ENCODE measurements around the gene RTL1. TPM values are rescaled to one million over a fixed set of nuclear protein-coding genes. Genes with fewer than 3 reads are reported as not detected.

The RTL1 gene
- total and polyA plus RNA-seq, 2 of the 13 experiments (the other 11 are each of a cell fraction or from before 2014, with no cell fraction given): not detected

DNA sequence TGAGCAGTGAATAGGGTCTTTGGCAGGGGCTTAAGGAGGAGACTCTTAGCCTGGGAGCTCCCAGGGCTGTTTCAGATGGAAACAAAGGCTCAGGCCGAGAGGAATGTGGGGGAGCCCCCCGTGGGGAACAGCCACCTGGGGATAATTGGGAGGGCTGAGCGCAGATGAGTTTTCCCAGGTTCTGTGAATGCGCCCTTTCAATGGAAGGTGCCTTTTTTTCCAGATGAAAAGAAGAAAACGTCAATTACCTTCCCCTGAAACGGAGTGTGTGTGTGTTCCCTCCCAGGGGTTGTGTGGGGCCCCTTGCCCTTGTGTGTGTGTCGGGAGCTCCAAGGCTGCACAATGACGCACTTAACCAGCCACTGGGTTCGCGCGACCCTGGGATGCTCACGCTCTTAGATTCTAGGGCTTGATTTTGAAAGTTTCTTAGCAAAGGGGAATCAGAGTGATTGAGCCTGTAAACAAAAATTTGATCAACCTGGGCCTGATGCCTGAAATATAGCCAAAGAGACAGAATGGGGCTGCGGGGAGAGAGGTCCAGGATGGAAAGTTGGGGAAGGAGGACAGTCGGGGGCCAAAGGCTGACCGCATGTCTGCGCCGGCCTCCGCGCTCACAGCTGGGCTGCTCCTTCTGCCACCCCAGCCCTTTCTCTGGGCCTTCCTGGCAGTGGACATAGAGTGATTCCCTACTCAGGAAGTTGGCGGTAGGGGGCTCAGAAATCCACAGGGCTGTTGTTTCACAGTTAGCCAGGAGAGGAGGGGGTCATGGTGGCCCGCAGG, 63.0 kb downstream of the RTL1 start:
- 0 out of 2 replicates have a peak overlapping the region, but pooled peaks have one; percentile 1 for H3K9ac ChIP-seq (ENCODE audit: insufficient read depth, low read depth, low read length)
- in situ Hi-C loops (cut with HindIII; ENCODE audit: extremely low pct_ligation_motif_present, low pct_unique_long_range_greater_than_20kb) (no loop called here), intact Hi-C loops (cut with micrococcal nuclease; ENCODE audit: unreplicated experiment) (no loop called here)
- peaks cover 76% of the 10 kb centered on the region for H3K4me1 ChIP-seq (ENCODE audit: insufficient read depth, low read length)
- ATAC-seq: no peak
- no peak for DNase-seq (ENCODE audit: low spot score)
- H3K36me3 ChIP-seq (replicated peaks in 1 of 2; ENCODE audit: control insufficient read depth in 1 of 2, insufficient read depth in 2 of 2, low read length in 2 of 2): no peaks in the 10 kb centered on the region
- ChIA-PET POLR2A (interaction anchor here (2.6 kb wide), 1 partner anchor 24 kb away, joined by 12 read pairs; no protein-coding TSS in a partner anchor), CTCF (ENCODE audit: low intra/inter-chr PET ratio, low total read pairs) (no interaction called here)
- no peak overlapping the region for H2AFZ ChIP-seq (ENCODE audit: low read length)
- no peak overlapping the region for H3K4me3 ChIP-seq (replicated peaks in 1 of 3; ENCODE audit: insufficient read depth in 1 of 3, low read depth in 2 of 3, low read length in 3 of 3)
- H3K79me2 ChIP-seq (ENCODE audit: insufficient read depth, low read length): no peaks in the 10 kb centered on the region
- no peaks in the 10 kb centered on the region for H3K9me3 ChIP-seq (ENCODE audit: low read length)
- H3K4me2 ChIP-seq (ENCODE audit: low read depth, low read length): no peak overlapping the region
- no peaks in the 10 kb centered on the region for H4K20me1 ChIP-seq (ENCODE audit: insufficient read depth, low read length)
- no peaks in the 10 kb centered on the region for H3K27me3 ChIP-seq (ENCODE audit: control insufficient read depth in 1 of 2, insufficient read depth in 2 of 2, low read length in 2 of 2)
- no peak for FAIRE-seq
- no TSS peak for BruUV-seq (replicated peaks)
- peak overlapping the region; percentile 5 for H3K27ac ChIP-seq (ENCODE audit: extremely low read length, insufficient read depth, low read length)
- WGBS (ENCODE audit: low lambda C conversion rate): 88% methylated on average over 21 of the region's 21 CpGs
- TF ChIP-seq STAG1 (CRISPR knock-in tag; IDR thresholded peaks at IDR 0.05): no peak
- no peak for TF ChIP-seq TMF1 (CRISPR knock-in tag; IDR thresholded peaks at IDR 0.05; ENCODE audit: low read depth)
- TF ChIP-seq RARA (CRISPR knock-in tag; IDR thresholded peaks at IDR 0.05): no peak
- no peak for TF ChIP-seq ZNF430 (CRISPR knock-in tag; IDR thresholded peaks at IDR 0.05)
- TF ChIP-seq, protein P1, sequence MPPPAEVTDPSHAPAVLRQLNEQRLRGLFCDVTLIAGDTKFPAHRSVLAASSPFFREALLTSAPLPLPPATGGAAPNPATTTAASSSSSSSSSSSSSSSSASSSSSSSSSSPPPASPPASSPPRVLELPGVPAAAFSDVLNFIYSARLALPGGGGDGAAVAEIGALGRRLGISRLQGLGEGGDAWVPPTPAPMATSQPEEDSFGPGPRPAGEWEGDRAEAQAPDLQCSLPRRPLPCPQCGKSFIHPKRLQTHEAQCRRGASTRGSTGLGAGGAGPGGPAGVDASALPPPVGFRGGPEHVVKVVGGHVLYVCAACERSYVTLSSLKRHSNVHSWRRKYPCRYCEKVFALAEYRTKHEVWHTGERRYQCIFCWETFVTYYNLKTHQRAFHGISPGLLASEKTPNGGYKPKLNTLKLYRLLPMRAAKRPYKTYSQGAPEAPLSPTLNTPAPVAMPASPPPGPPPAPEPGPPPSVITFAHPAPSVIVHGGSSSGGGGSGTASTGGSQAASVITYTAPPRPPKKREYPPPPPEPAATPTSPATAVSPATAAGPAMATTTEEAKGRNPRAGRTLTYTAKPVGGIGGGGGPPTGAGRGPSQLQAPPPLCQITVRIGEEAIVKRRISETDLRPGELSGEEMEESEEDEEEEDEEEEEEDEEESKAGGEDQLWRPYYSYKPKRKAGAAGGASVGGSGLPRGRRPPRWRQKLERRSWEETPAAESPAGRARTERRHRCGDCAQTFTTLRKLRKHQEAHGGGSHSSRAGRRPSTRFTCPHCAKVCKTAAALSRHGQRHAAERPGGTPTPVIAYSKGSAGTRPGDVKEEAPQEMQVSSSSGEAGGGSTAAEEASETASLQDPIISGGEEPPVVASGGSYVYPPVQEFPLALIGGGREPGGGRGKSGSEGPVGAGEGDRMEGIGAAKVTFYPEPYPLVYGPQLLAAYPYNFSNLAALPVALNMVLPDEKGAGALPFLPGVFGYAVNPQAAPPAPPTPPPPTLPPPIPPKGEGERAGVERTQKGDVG (CRISPR knock-in tag; IDR thresholded peaks at IDR 0.05; ENCODE audit: borderline replicate concordance): 0 out of 2 replicates have a peak, but pooled peaks have one; percentile 24
- TF ChIP-seq, protein P2, sequence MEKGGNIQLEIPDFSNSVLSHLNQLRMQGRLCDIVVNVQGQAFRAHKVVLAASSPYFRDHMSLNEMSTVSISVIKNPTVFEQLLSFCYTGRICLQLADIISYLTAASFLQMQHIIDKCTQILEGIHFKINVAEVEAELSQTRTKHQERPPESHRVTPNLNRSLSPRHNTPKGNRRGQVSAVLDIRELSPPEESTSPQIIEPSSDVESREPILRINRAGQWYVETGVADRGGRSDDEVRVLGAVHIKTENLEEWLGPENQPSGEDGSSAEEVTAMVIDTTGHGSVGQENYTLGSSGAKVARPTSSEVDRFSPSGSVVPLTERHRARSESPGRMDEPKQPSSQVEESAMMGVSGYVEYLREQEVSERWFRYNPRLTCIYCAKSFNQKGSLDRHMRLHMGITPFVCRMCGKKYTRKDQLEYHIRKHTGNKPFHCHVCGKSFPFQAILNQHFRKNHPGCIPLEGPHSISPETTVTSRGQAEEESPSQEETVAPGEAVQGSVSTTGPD (CRISPR knock-in tag; IDR thresholded peaks at IDR 0.05): no peak
- peak; percentile 15; the same call in 1 of the 2 replicates for TF ChIP-seq ZNF292 (CRISPR knock-in tag; IDR thresholded peaks at IDR 0.05; ENCODE audit: borderline replicate concordance, low read depth)
- TF ChIP-seq ZFX (CRISPR knock-in tag; IDR thresholded peaks at IDR 0.05; ENCODE audit: low read depth): peak; percentile 34; the same call in 1 of the 2 replicates
- TF ChIP-seq FOXA1 (IDR thresholded peaks at IDR 0.05): no peak
- no peak for TF ChIP-seq FOXA1 (CRISPR knock-in tag; IDR thresholded peaks at IDR 0.05)
- TF ChIP-seq, protein P3, sequence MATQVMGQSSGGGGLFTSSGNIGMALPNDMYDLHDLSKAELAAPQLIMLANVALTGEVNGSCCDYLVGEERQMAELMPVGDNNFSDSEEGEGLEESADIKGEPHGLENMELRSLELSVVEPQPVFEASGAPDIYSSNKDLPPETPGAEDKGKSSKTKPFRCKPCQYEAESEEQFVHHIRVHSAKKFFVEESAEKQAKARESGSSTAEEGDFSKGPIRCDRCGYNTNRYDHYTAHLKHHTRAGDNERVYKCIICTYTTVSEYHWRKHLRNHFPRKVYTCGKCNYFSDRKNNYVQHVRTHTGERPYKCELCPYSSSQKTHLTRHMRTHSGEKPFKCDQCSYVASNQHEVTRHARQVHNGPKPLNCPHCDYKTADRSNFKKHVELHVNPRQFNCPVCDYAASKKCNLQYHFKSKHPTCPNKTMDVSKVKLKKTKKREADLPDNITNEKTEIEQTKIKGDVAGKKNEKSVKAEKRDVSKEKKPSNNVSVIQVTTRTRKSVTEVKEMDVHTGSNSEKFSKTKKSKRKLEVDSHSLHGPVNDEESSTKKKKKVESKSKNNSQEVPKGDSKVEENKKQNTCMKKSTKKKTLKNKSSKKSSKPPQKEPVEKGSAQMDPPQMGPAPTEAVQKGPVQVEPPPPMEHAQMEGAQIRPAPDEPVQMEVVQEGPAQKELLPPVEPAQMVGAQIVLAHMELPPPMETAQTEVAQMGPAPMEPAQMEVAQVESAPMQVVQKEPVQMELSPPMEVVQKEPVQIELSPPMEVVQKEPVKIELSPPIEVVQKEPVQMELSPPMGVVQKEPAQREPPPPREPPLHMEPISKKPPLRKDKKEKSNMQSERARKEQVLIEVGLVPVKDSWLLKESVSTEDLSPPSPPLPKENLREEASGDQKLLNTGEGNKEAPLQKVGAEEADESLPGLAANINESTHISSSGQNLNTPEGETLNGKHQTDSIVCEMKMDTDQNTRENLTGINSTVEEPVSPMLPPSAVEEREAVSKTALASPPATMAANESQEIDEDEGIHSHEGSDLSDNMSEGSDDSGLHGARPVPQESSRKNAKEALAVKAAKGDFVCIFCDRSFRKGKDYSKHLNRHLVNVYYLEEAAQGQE (IDR thresholded peaks at IDR 0.05; ENCODE audit: borderline replicate concordance in 1 of 2, low read depth in 1 of 2, low read length in 2 of 2): no peak
- TF ChIP-seq, protein P4, sequence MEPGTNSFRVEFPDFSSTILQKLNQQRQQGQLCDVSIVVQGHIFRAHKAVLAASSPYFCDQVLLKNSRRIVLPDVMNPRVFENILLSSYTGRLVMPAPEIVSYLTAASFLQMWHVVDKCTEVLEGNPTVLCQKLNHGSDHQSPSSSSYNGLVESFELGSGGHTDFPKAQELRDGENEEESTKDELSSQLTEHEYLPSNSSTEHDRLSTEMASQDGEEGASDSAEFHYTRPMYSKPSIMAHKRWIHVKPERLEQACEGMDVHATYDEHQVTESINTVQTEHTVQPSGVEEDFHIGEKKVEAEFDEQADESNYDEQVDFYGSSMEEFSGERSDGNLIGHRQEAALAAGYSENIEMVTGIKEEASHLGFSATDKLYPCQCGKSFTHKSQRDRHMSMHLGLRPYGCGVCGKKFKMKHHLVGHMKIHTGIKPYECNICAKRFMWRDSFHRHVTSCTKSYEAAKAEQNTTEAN (CRISPR knock-in tag; conservative IDR thresholded peaks at IDR 0.05): no peak
- no peak for TF ChIP-seq LCORL (IDR thresholded peaks at IDR 0.05)
- TF ChIP-seq LCORL (CRISPR knock-in tag; IDR thresholded peaks at IDR 0.05): 0 out of 2 replicates have a peak, but pooled peaks have one; percentile 12
